Activated naive CD4-positive, alpha-beta T cell treated with anti-CD3 and anti-CD28 coated beads, Interleukin-2, amount 10 ng/mL, durations not matched to agents 7 days and 5 days (primary cell): Measurements from ENCODE around the gene AHCYL1.
A peak's percentile ranks its signal among the peaks of the same experiment; 100 is the strongest.

Source experiments
- CTCF ChIA-PET: fragments of 350-600 bp; sonication (Branson Sonifier 250); formaldehyde crosslinking; loops from one replicate; lab custom pipeline; 2021; ENCODE audit warnings: antibody characterized with exemption; lab: Charles Lee
- DNase-seq: peaks from one replicate; pipeline ENCODE4 v3.0.0-alpha.2; 2020
- H3K27ac Mint-ChIP-seq: one replicate; pipeline ENCODE4 v1.8.0; 2021; ENCODE audit warnings: mild to moderate bottlenecking, moderate library complexity, mixed read lengths
- H3K27me3 Mint-ChIP-seq: one replicate; pipeline ENCODE4 v1.8.0; 2021; ENCODE audit warnings: mild to moderate bottlenecking, mixed read lengths
- H3K36me3 Mint-ChIP-seq: one replicate; pipeline ENCODE4 v1.8.0; 2021; ENCODE audit warnings: mixed read lengths
- H3K4me1 Mint-ChIP-seq: one replicate; pipeline ENCODE4 v1.8.0; 2021; ENCODE audit warnings: mixed read lengths
- H3K4me3 Mint-ChIP-seq: one replicate; pipeline ENCODE4 v1.8.0; 2021; ENCODE audit warnings: mild to moderate bottlenecking, moderate library complexity, mixed read lengths
- H3K9me3 Mint-ChIP-seq: one replicate; pipeline ENCODE4 v1.8.0; 2021; ENCODE audit warnings: mixed read lengths

Gene AHCYL1

GRCh38 chr1:110039641-110040040, 55.1 kb downstream of the AHCYL1 start:
- no peaks in the 10 kb centered on the region for H3K9me3 Mint-ChIP-seq
- CTCF ChIA-PET: interaction anchor here (1.8 kb wide), 1 partner anchor 13 kb away, joined by 6 read pairs; no protein-coding TSS in a partner anchor
- H3K4me1 Mint-ChIP-seq: peaks cover 21% of the 10 kb centered on the region
- H3K27ac Mint-ChIP-seq: no peak overlapping the region
- H3K27me3 Mint-ChIP-seq: no peaks in the 10 kb centered on the region
- no peak for DNase-seq
- H3K36me3 Mint-ChIP-seq: peaks cover 52% of the 10 kb centered on the region
- H3K4me3 Mint-ChIP-seq: no peak overlapping the region

GRCh38 chr1:110040548-110040947, 56.0 kb downstream of the AHCYL1 start:
- H3K9me3 Mint-ChIP-seq: no peaks in the 10 kb centered on the region
- H3K27ac Mint-ChIP-seq: no peak overlapping the region
- H3K36me3 Mint-ChIP-seq: peaks cover 56% of the 10 kb centered on the region
- peaks cover 15% of the 10 kb centered on the region for H3K4me1 Mint-ChIP-seq
- CTCF ChIA-PET: interaction anchor here (1.0 to 2.0 kb wide), 3 partner anchors 10 to 19 kb away, joined by 3 to 4 read pairs (median 4); no protein-coding TSS in a partner anchor
- no peak for DNase-seq
- H3K4me3 Mint-ChIP-seq: no peak overlapping the region
- no peaks in the 10 kb centered on the region for H3K27me3 Mint-ChIP-seq

GRCh38 chr1:110043016-110043415, 58.5 kb downstream of the AHCYL1 start:
- no peaks in the 10 kb centered on the region for H3K27me3 Mint-ChIP-seq
- CTCF ChIA-PET: interaction anchor here (1.4 kb wide), 1 partner anchor 9 kb away, joined by 3 read pairs; no protein-coding TSS in a partner anchor
- H3K4me1 Mint-ChIP-seq: no peaks in the 10 kb centered on the region
- DNase-seq: no peak
- peaks cover 54% of the 10 kb centered on the region for H3K36me3 Mint-ChIP-seq
- H3K27ac Mint-ChIP-seq: no peak overlapping the region
- H3K9me3 Mint-ChIP-seq: no peaks in the 10 kb centered on the region
- H3K4me3 Mint-ChIP-seq: no peak overlapping the region

GRCh38 chr1:110047463-110047862, 62.9 kb downstream of the AHCYL1 start:
- CTCF ChIA-PET: interaction anchor here (1.2 to 3.0 kb wide), 3 partner anchors 10 to 58 kb away, joined by 4 to 14 read pairs (median 5); no protein-coding TSS in a partner anchor
- DNase-seq: no peak
- peaks cover 36% of the 10 kb centered on the region for H3K36me3 Mint-ChIP-seq
- H3K4me3 Mint-ChIP-seq: no peak overlapping the region
- H3K27me3 Mint-ChIP-seq: no peaks in the 10 kb centered on the region
- H3K9me3 Mint-ChIP-seq: no peaks in the 10 kb centered on the region
- no peak overlapping the region for H3K27ac Mint-ChIP-seq
- H3K4me1 Mint-ChIP-seq: no peaks in the 10 kb centered on the region

- no peaks in the 10 kb centered on the region for H3K9me3 Mint-ChIP-seq
- CTCF ChIA-PET: interaction anchor here (1.2 to 3.0 kb wide), 3 partner anchors 9 to 57 kb away, joined by 4 to 14 read pairs (median 5); no protein-coding TSS in a partner anchor
- H3K4me3 Mint-ChIP-seq: no peak overlapping the region
- H3K27ac Mint-ChIP-seq: no peak overlapping the region
- H3K4me1 Mint-ChIP-seq: no peaks in the 10 kb centered on the region
- H3K36me3 Mint-ChIP-seq: peaks cover 37% of the 10 kb centered on the region
- no peaks in the 10 kb centered on the region for H3K27me3 Mint-ChIP-seq
- no peak for DNase-seq
These were observed 63.7 kb downstream of the AHCYL1 start for GRCh38 chr1:110048240-110048639.

GRCh38 chr1:110048923-110049601, 64.5 kb downstream of the AHCYL1 start:
- Mint-ChIP-seq H3K36me3 (peaks cover 39% of the 10 kb centered on the region), H3K27ac (no peak overlapping the region), H3K4me1 (no peaks in the 10 kb centered on the region), H3K27me3 (no peaks in the 10 kb centered on the region), H3K4me3 (no peak overlapping the region), H3K9me3 (no peaks in the 10 kb centered on the region)
- DNase-seq: no peak
- CTCF ChIA-PET: interaction anchor here (1.2 to 5.7 kb wide), 5 partner anchors 9 to 57 kb away, joined by 3 to 57 read pairs (median 5); partner anchors contain the start of gene STRIP1

- Mint-ChIP-seq H3K4me3 (no peak overlapping the region), H3K27ac (no peak overlapping the region), H3K9me3 (no peaks in the 10 kb centered on the region), H3K27me3 (no peaks in the 10 kb centered on the region), H3K4me1 (no peaks in the 10 kb centered on the region), H3K36me3 (peaks cover 38% of the 10 kb centered on the region)
- no peak for DNase-seq
- CTCF ChIA-PET: interaction anchor here (0.6 to 5.7 kb wide), 7 partner anchors 10 to 650 kb away, joined by 3 to 57 read pairs (median 3); partner anchors contain the start of gene STRIP1
These were observed 65.4 kb downstream of the AHCYL1 start for GRCh38 chr1:110049801-110050601.

GRCh38 chr1:110050602-110051261, 66.2 kb downstream of the AHCYL1 start:
- H3K4me3 Mint-ChIP-seq: no peak overlapping the region
- no peaks in the 10 kb centered on the region for H3K4me1 Mint-ChIP-seq
- no peaks in the 10 kb centered on the region for H3K9me3 Mint-ChIP-seq
- CTCF ChIA-PET: interaction anchor here (1.2 to 5.7 kb wide), 5 partner anchors 9 to 66 kb away, joined by 3 to 57 read pairs (median 3); partner anchors contain the start of gene STRIP1
- no peak overlapping the region for H3K27ac Mint-ChIP-seq
- H3K27me3 Mint-ChIP-seq: no peaks in the 10 kb centered on the region
- peaks cover 37% of the 10 kb centered on the region for H3K36me3 Mint-ChIP-seq
- DNase-seq: no peak

- no peak overlapping the region for H3K27ac Mint-ChIP-seq
- no peak overlapping the region for H3K4me3 Mint-ChIP-seq
- CTCF ChIA-PET: interaction anchor here (0.7 to 5.7 kb wide), 9 partner anchors 9 to 411 kb away, joined by 3 to 57 read pairs (median 3); partner anchors contain the start of gene STRIP1
- no peaks in the 10 kb centered on the region for H3K9me3 Mint-ChIP-seq
- no peak for DNase-seq
- peaks cover 38% of the 10 kb centered on the region for H3K36me3 Mint-ChIP-seq
- no peaks in the 10 kb centered on the region for H3K4me1 Mint-ChIP-seq
- H3K27me3 Mint-ChIP-seq: no peaks in the 10 kb centered on the region
These were observed 66.7 kb downstream of the AHCYL1 start for GRCh38 chr1:110051262-110051648.

GRCh38 chr1:110053552-110054428, 69.2 kb downstream of the AHCYL1 start:
- Mint-ChIP-seq H3K4me3 (no peak overlapping the region), H3K4me1 (no peaks in the 10 kb centered on the region), H3K27me3 (no peaks in the 10 kb centered on the region), H3K36me3 (peaks cover 34% of the 10 kb centered on the region), H3K9me3 (no peaks in the 10 kb centered on the region), H3K27ac (no peak overlapping the region)
- CTCF ChIA-PET: interaction anchor here (0.7 to 5.7 kb wide), 20 partner anchors 9 to 442 kb away, joined by 3 to 57 read pairs (median 6); partner anchors contain the start of genes ALX3 and STRIP1
- peak; percentile 79 for DNase-seq

- Mint-ChIP-seq H3K27me3 (no peaks in the 10 kb centered on the region), H3K27ac (no peak overlapping the region), H3K9me3 (no peaks in the 10 kb centered on the region), H3K36me3 (peaks cover 37% of the 10 kb centered on the region), H3K4me1 (no peaks in the 10 kb centered on the region), H3K4me3 (no peak overlapping the region)
- DNase-seq: no peak
- CTCF ChIA-PET: interaction anchor here (0.8 to 2.6 kb wide), 9 partner anchors 10 to 71 kb away, joined by 3 to 16 read pairs (median 4); partner anchors contain the start of gene AHCYL1
These were observed 71.1 kb downstream of the AHCYL1 start for GRCh38 chr1:110055493-110056284.

GRCh38 chr1:110056285-110056683, 71.7 kb downstream of the AHCYL1 start:
- peaks cover 35% of the 10 kb centered on the region for H3K36me3 Mint-ChIP-seq
- no peaks in the 10 kb centered on the region for H3K9me3 Mint-ChIP-seq
- H3K27me3 Mint-ChIP-seq: no peaks in the 10 kb centered on the region
- H3K27ac Mint-ChIP-seq: no peak overlapping the region
- H3K4me3 Mint-ChIP-seq: no peak overlapping the region
- DNase-seq: no peak
- no peaks in the 10 kb centered on the region for H3K4me1 Mint-ChIP-seq
- CTCF ChIA-PET: interaction anchor here (0.8 to 1.9 kb wide), 5 partner anchors 15 to 61 kb away, joined by 3 to 6 read pairs (median 4); no protein-coding TSS in a partner anchor
